Astrocyte of the cerebellum (primary cell): ENCODE measurements around the gene ZNF324.
"Not testable (repeated sequence)": the region's sequence is repeated elsewhere in the genome, so short reads cannot be mapped to it uniquely, and the experiment has no call there.

Source experiments
- DNase-seq: peaks from one replicate; pipeline ENCODE4 v3.0.0-alpha.2; 2011; ENCODE audit warnings: low read depth
- H3K4me3 ChIP-seq: 2 replicates; pipeline ENCODE4 v1.5.1; 2011; ENCODE audit warnings: mild to moderate bottlenecking, low read depth, low read length, moderate library complexity
- in situ Hi-C: cut with HindIII; loops from 2 replicates; pipeline ENCODE4 v1.10.0; 2017; ENCODE audit warnings: low sequenced_read_pairs
- TF ChIP-seq, protein P1 (sequence below): IDR thresholded peaks from 2 replicates; pipeline ENCODE4 v1.5.1; 2012; ENCODE audit warnings: low read length, low read depth, moderate library complexity, mild to moderate bottlenecking; ENCODE audit errors: missing control alignments

ZNF324 gene

GRCh38 chr19:58466760-58467589, at the start of gene ZNF324:
Gene ZNF324 (plus strand): TSS chr19:58467080. CDS start chr19:58469186, 2,106 bp downstream.
- in situ Hi-C loops = no loop called here
- peak within 1 kb of the TSS; percentile 85 for H3K4me3 ChIP-seq
- peak; percentile 89 for DNase-seq
- TF ChIP-seq, protein P1, sequence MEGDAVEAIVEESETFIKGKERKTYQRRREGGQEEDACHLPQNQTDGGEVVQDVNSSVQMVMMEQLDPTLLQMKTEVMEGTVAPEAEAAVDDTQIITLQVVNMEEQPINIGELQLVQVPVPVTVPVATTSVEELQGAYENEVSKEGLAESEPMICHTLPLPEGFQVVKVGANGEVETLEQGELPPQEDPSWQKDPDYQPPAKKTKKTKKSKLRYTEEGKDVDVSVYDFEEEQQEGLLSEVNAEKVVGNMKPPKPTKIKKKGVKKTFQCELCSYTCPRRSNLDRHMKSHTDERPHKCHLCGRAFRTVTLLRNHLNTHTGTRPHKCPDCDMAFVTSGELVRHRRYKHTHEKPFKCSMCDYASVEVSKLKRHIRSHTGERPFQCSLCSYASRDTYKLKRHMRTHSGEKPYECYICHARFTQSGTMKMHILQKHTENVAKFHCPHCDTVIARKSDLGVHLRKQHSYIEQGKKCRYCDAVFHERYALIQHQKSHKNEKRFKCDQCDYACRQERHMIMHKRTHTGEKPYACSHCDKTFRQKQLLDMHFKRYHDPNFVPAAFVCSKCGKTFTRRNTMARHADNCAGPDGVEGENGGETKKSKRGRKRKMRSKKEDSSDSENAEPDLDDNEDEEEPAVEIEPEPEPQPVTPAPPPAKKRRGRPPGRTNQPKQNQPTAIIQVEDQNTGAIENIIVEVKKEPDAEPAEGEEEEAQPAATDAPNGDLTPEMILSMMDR = no peak

GRCh38 chr19:58428617-58429016, 38.3 kb upstream of the ZNF324 start:
- H3K4me3 ChIP-seq = no peak overlapping the region
- no peak for DNase-seq
- TF ChIP-seq, protein P1 = no peak
- in situ Hi-C loops = no loop called here

- no peak for DNase-seq
- in situ Hi-C loops = no loop called here
- H3K4me3 ChIP-seq = no peak overlapping the region
- TF ChIP-seq, protein P1 = no peak
Measured at GRCh38 chr19:58429745-58430144, 37.1 kb upstream of the ZNF324 start.

- no peak overlapping the region for H3K4me3 ChIP-seq
- no peak for DNase-seq
- in situ Hi-C loops = no loop called here
- TF ChIP-seq, protein P1 = no peak
Measured at GRCh38 chr19:58434217-58434616, 32.7 kb upstream of the ZNF324 start.

DNA sequence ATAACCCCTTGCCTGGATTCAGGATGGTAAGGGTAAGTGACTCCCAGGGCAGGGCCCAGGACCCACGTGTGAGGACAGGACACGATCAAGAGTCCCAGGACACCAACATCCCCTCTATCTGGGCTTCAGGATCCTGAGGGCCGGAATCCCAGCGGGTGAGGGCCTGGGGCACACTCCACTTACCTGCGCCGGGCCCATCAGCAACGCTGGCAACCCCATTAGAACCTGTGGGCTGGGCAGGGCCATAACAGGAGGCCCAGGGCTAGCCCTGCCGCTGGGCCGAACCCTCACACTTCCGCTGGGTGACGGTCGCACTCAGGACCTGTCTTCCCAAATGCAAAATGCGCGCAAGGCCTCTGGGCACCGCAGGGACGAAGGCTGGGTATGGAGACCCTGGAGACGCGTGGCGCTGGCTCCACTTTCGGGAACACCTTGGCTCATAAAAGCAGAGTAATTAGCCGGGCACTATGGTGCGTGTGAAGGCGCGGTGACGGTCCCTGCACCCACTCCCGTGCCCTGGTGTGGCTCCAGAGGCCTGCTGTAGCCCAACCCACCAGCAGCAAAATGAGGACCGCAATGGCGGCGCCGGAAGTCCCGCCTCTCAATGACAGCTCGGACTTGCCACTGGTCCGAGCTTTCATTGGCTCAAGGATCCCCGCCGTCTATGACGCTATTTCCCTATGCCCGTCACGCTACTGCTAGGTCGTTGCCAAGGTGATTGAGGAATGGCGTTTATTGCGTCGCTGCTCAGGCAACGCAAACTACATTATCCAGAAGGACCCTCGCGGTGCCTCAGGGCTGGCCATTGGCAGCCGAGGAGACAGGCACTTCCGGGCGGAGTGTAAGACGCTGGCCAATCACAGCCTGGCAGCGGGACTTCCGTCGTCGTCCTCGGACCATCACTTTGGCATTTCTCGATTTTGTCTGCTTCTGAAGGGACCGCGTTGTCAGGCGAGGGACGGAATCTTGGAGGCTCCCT, 27.0 kb upstream of the ZNF324 start, which contains the start of gene ZNF132:
Gene ZNF132 (minus strand): TSS at position 578 of the 979 bp plus-strand sequence. CDS start 332 bp downstream, at position 246.
- TF ChIP-seq, protein P1 = no peak
- peak; percentile 100 for DNase-seq
- H3K4me3 ChIP-seq = peak within 1 kb of the TSS; percentile 57
- in situ Hi-C loops = no loop called here

GRCh38 chr19:58440556-58440955, 26.3 kb upstream of the ZNF324 start:
- H3K4me3 ChIP-seq = peak overlapping the region; percentile 57
- DNase-seq = no peak
- in situ Hi-C loops = no loop called here
- TF ChIP-seq, protein P1 = no peak

DNA sequence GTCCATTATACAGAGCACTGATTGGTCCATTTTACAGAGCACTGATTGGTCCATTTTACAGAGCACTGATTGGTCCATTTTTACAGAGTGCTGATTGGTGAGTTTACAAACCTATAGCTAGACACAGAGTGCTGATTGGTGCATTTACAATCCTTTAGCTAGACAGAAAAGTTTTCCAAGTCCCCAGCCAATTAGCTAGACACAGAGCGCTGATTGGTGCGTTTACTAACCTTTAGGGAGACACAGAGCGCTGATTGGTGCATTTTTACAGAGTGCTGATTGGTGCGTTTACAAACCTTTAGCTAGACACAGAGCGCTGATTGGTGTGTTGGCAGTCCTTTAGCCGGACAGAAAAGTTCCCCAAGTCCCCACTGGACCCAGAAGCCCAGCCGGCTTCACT, 23.9 kb upstream of the ZNF324 start:
- DNase-seq, H3K4me3 ChIP-seq, in situ Hi-C loops: not testable (repeated sequence)

- DNase-seq, H3K4me3 ChIP-seq, in situ Hi-C loops: not testable (repeated sequence)
Measured at GRCh38 chr19:58448860-58449259, 18.0 kb upstream of the ZNF324 start.

DNA sequence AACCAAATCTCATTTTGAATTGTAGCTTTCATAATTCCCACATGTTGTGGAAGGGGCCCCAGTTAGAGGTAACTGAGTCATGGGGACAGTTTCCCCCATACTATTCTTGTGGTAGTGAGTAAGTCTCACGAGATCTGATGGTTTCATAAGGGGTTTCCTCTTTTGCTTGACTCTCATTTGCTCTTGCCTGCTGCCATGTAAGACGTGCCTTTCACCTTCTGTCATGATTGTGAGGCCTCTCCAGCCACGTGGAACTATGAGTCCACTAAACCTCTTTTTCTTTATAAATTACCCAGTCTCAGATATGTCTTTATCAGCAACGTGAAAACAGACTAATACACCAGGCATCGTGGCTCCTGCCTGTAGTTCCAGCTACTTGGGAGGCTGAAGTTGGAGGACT, 16.9 kb upstream of the ZNF324 start:
- in situ Hi-C loops, DNase-seq, H3K4me3 ChIP-seq: not testable (repeated sequence)
